GM19463 (cell line): ENCODE measurements around the gene CLINT1.

ENCODE experiments used
- ATAC-seq: cut with Tn5 transposase; IDR thresholded peaks from one replicate; pipeline ENCODE4 v1.9.1; 2021; ENCODE audit warnings: mild to moderate bottlenecking, moderate library complexity; ENCODE audit not compliant: unreplicated experiment

The CLINT1 gene

GRCh38 chr5:157766442-157766841 is 92.5 kb downstream of the CLINT1 start:
- ATAC-seq = no peak

GRCh38 chr5:157764531-157764930 is 94.4 kb downstream of the CLINT1 start:
- no peak for ATAC-seq

- peak; percentile 87 for ATAC-seq
These were observed 97.0 kb downstream of the CLINT1 start for GRCh38 chr5:157761690-157762621.

GRCh38 chr5:157758706-157759105 is 100.2 kb downstream of the CLINT1 start:
- no peak for ATAC-seq

GRCh38 chr5:157756122-157756521 is 102.8 kb downstream of the CLINT1 start:
- ATAC-seq = no peak

- ATAC-seq = no peak
These were observed 108.6 kb downstream of the CLINT1 start for GRCh38 chr5:157750320-157750719.

- no peak for ATAC-seq
These were observed 109.5 kb downstream of the CLINT1 start for GRCh38 chr5:157749462-157749799.

- no peak for ATAC-seq
These were observed 110.0 kb downstream of the CLINT1 start for GRCh38 chr5:157748760-157749461.

- no peak for ATAC-seq
These were observed 110.9 kb downstream of the CLINT1 start for GRCh38 chr5:157747766-157748700.

GRCh38 chr5:157747173-157747740 is 111.7 kb downstream of the CLINT1 start:
- ATAC-seq = no peak

GRCh38 chr5:157745041-157745456 is 113.9 kb downstream of the CLINT1 start:
- ATAC-seq = no peak

GRCh38 chr5:157744051-157745011 is 114.6 kb downstream of the CLINT1 start:
- ATAC-seq = peak; percentile 27

- peak; percentile 91 for ATAC-seq
These were observed 115.5 kb downstream of the CLINT1 start, which contains the start of gene LSM11 for GRCh38 chr5:157743163-157744050. Gene LSM11, plus strand, starts transcription at chr5:157743712. Its CDS starts 39 bp downstream, at chr5:157743751.

- no peak for ATAC-seq
These were observed 117.8 kb downstream of the CLINT1 start for GRCh38 chr5:157741131-157741530.

GRCh38 chr5:157740229-157740610 is 118.7 kb downstream of the CLINT1 start:
- ATAC-seq = no peak

GRCh38 chr5:157739388-157740228 is 119.3 kb downstream of the CLINT1 start:
- no peak for ATAC-seq

GRCh38 chr5:157735991-157736390 is 123.0 kb downstream of the CLINT1 start:
- ATAC-seq = no peak
